Liver (tissue), 9 donors: ENCODE measurements around the gene ZC3HAV1L. TPM values are rescaled to one million over a fixed set of nuclear protein-coding genes. Genes with fewer than 3 reads are reported as not detected.

ENCODE experiments used
- DNase-seq: peaks from one replicate; pipeline ENCODE4 v3.0.0-alpha.2; 2017; ENCODE audit warnings: low spot score
- H3K27ac ChIP-seq, 2 donors: one replicate each; pipeline ENCODE4 v1.7.0; 2013; ENCODE audit warnings: inconsistent platforms in 2 of 2, low read length in 2 of 2, control low read depth in 1 of 2, low read depth in 1 of 2, mild to moderate bottlenecking in 1 of 2
- H3K27me3 ChIP-seq, 4 donors: one replicate each; pipeline versions ENCODE4 v1.6.1 to v1.7.0; 2013; ENCODE audit warnings: low read length in 3 of 4, inconsistent platforms in 1 of 4, mild to moderate bottlenecking in 1 of 4, moderate library complexity in 1 of 4; ENCODE audit not compliant: control insufficient read depth in 4 of 4, insufficient read depth in 4 of 4
- H3K36me3 ChIP-seq, 4 donors: one replicate each; pipeline versions ENCODE4 v1.6.1 to v1.7.0; 2013; ENCODE audit warnings: low read length in 3 of 4, mild to moderate bottlenecking in 3 of 4, low read depth in 1 of 4, moderate library complexity in 1 of 4; ENCODE audit not compliant: control insufficient read depth in 4 of 4, insufficient read depth in 3 of 4
- H3K4me1 ChIP-seq, 4 donors: one replicate each; pipeline versions ENCODE4 v1.6.1 to v1.7.0; 2013; ENCODE audit warnings: low read length in 3 of 4, mild to moderate bottlenecking in 3 of 4, moderate library complexity in 1 of 4; ENCODE audit not compliant: control insufficient read depth in 4 of 4, insufficient read depth in 4 of 4
- H3K4me3 ChIP-seq, 3 donors: one replicate each; pipeline versions ENCODE4 v1.6.1 to v1.7.0; 2013; ENCODE audit warnings: low read length in 3 of 3, control low read depth in 1 of 3, low read depth in 1 of 3, mild to moderate bottlenecking in 1 of 3
- H3K9ac ChIP-seq, 2 donors: one replicate each; pipeline ENCODE4 v1.7.0; 2013; ENCODE audit warnings: low read length in 2 of 2, mild to moderate bottlenecking in 2 of 2, moderate library complexity in 2 of 2, control low read depth in 1 of 2, low read depth in 1 of 2
- H3K9me3 ChIP-seq, 4 donors: one replicate each; pipeline versions ENCODE4 v1.6.1 to v1.7.0; 2013; ENCODE audit warnings: low read length in 3 of 4; ENCODE audit not compliant: control insufficient read depth in 4 of 4
- ATF3 ChIP-seq: IDR thresholded peaks from 2 replicates; pipeline ENCODE4 v1.6.1; 2016; ENCODE audit warnings: antibody characterized with exemption
- EGR1 ChIP-seq, 2 donors: IDR thresholded peaks; 2 replicates each; pipeline ENCODE4 v1.6.1; 2016 to 2018; ENCODE audit warnings: antibody characterized with exemption in 2 of 2, low read depth in 2 of 2
- FOXA1 ChIP-seq: IDR thresholded peaks from 2 replicates; pipeline ENCODE4 v1.6.1; 2016; ENCODE audit warnings: antibody characterized with exemption
- FOXA2 ChIP-seq: IDR thresholded peaks from 2 replicates; pipeline ENCODE4 v1.6.1; 2016; ENCODE audit warnings: antibody characterized with exemption
- GABPA ChIP-seq, 2 donors: IDR thresholded peaks in 1 of 2; conservative IDR thresholded peaks in 1 of 2; 2 replicates each; pipeline ENCODE4 v1.6.1; 2016; ENCODE audit warnings: antibody characterized with exemption in 2 of 2, mild to moderate bottlenecking in 1 of 2, moderate library complexity in 1 of 2
- HNF4A ChIP-seq, 2 donors: conservative IDR thresholded peaks; 2 replicates each; pipeline ENCODE4 v1.6.1; 2016; ENCODE audit warnings: antibody characterized with exemption in 2 of 2, mild to moderate bottlenecking in 2 of 2
- HNF4G ChIP-seq: IDR thresholded peaks from 2 replicates; pipeline ENCODE4 v1.6.1; 2016; ENCODE audit warnings: antibody characterized with exemption
- JUND ChIP-seq, 2 donors: IDR thresholded peaks; 2 replicates each; pipeline ENCODE4 v1.6.1; 2016; ENCODE audit warnings: antibody characterized with exemption in 2 of 2
- NR2F2 ChIP-seq: IDR thresholded peaks from 2 replicates; pipeline ENCODE4 v1.6.1; 2016; ENCODE audit warnings: antibody characterized with exemption
- RAD21 ChIP-seq, 2 donors: IDR thresholded peaks; 2 replicates each; pipeline ENCODE4 v1.6.1; 2016; ENCODE audit warnings: antibody characterized with exemption in 2 of 2, mild to moderate bottlenecking in 2 of 2
- RXRA ChIP-seq, 2 donors: IDR thresholded peaks; 2 replicates each; pipeline ENCODE4 v1.6.1; 2017 to 2018; ENCODE audit warnings: antibody characterized with exemption in 2 of 2, mild to moderate bottlenecking in 1 of 2
- SP1 ChIP-seq: IDR thresholded peaks from 2 replicates; pipeline ENCODE4 v1.6.1; 2018; ENCODE audit warnings: antibody characterized with exemption, mild to moderate bottlenecking
- TAF1 ChIP-seq: conservative IDR thresholded peaks from 2 replicates; pipeline ENCODE4 v1.6.1; 2016; ENCODE audit warnings: antibody characterized with exemption, mild to moderate bottlenecking
- YY1 ChIP-seq: IDR thresholded peaks from 2 replicates; pipeline ENCODE4 v1.6.1; 2016; ENCODE audit warnings: antibody characterized with exemption, mild to moderate bottlenecking
- ZBTB33 ChIP-seq: IDR thresholded peaks from 2 replicates; pipeline ENCODE4 v1.6.1; 2016; ENCODE audit warnings: antibody characterized with exemption
- polyA plus RNA-seq, 2 donors: library from polyadenylated mRNA; stranded (reverse) in 1 of 2; unstranded in 1 of 2; fragments of 200-250 nt in 1 of 2; fragments of >200 nt in 1 of 2; fragmentation: Nextera tagmentation in 1 of 2; extraction: Ambion mirVana in 1 of 2; gene quantifications; one replicate each; pipeline versions ENCODE4 v1.2.1 to v1.2.3, GENCODE V29; 2013 to 2015
- total RNA-seq, 2 donors: library from RNA; depleted of rRNA; stranded (reverse); fragments of >200 nt; gene quantifications; one replicate each; pipeline ENCODE4 v1.2.3, GENCODE V29; 2014
- TF ChIP-seq, protein P1 (sequence below): IDR thresholded peaks from 2 replicates; pipeline ENCODE4 v1.6.1; 2016; ENCODE audit warnings: antibody characterized with exemption, mild to moderate bottlenecking
- TF ChIP-seq, protein P2 (sequence below): fragments of 150-350 bp; IDR thresholded peaks from 2 replicates; pipeline ENCODE4 v1.5.1; 2017; ENCODE audit warnings: improper control_type of control experiment, low read depth, low read length; ENCODE audit not compliant: missing input control
- donor health status: healthy.
- donor health status: healthy.
- donor health status: healthy.
- donor health status: healthy.
- donor health status: healthy.

The ZC3HAV1L gene
- total and polyA plus RNA-seq, 4 donors = 0.19 to 16.2 (median 1.9) TPM

DNA sequence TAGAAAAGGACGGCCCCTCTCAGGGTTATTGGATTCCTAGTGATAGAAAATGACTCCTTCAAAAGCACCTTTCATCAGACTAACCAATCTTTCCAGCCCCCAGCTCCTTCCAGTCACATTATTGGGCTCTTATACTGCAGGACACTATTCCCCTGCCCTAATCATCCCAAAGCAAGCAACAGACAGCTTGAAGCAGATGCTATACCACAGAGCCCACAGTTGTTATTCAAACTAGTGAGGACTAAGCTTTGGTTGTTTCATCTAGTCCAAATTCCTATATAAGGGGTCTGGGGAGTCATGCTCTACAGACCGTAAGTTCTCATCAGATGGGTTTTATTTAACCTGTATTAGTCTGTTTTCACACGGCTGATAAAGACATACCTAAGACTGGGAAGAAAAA, 24.5 kb downstream of the ZC3HAV1L start (continued):
- TF ChIP-seq, protein P1, sequence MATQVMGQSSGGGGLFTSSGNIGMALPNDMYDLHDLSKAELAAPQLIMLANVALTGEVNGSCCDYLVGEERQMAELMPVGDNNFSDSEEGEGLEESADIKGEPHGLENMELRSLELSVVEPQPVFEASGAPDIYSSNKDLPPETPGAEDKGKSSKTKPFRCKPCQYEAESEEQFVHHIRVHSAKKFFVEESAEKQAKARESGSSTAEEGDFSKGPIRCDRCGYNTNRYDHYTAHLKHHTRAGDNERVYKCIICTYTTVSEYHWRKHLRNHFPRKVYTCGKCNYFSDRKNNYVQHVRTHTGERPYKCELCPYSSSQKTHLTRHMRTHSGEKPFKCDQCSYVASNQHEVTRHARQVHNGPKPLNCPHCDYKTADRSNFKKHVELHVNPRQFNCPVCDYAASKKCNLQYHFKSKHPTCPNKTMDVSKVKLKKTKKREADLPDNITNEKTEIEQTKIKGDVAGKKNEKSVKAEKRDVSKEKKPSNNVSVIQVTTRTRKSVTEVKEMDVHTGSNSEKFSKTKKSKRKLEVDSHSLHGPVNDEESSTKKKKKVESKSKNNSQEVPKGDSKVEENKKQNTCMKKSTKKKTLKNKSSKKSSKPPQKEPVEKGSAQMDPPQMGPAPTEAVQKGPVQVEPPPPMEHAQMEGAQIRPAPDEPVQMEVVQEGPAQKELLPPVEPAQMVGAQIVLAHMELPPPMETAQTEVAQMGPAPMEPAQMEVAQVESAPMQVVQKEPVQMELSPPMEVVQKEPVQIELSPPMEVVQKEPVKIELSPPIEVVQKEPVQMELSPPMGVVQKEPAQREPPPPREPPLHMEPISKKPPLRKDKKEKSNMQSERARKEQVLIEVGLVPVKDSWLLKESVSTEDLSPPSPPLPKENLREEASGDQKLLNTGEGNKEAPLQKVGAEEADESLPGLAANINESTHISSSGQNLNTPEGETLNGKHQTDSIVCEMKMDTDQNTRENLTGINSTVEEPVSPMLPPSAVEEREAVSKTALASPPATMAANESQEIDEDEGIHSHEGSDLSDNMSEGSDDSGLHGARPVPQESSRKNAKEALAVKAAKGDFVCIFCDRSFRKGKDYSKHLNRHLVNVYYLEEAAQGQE = no peak
- TF ChIP-seq YY1 (no peak), HNF4A (conservative IDR thresholded peaks at IDR 0.05) (no peak), HNF4G (no peak), FOXA2 (no peak)

DNA sequence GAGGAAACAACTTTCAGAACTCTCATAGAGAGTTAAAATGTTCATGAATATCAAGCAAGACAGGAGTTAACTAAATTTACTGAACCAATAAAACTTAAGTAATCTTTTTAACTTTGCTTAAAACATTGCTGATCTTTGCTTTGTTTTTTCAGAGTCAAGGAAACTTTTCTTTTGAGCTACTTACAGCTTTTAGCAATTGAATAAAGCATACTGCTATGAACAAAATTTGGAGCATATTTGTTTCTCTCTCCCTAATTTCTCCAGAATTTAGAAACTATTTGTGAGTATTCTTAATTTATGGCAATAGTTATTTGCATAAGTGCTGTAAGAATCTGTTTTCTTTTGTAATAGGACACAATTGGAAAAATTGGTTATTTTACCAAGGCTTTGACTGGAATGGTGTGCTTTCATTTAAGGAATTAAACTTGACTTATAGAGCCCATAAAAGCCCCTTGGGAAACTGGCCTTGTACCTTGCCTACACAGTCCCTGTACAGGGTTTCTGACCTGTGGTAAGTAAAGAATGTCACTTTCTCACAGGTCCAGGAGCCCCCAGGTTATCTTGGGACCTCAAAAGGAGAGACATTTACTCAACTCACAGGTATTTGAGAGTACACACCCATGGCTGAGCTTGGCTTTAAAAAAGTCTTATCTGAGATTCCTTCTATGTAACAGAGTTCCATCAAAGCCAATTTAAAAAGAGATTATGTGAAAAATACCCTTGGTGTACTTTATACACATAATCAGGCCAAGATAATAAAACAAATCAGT, 31.3 kb downstream of the ZC3HAV1L start:
- H3K36me3 ChIP-seq = no peaks in the 10 kb centered on the region
- H3K27me3 ChIP-seq = no peaks in the 10 kb centered on the region
- no peak overlapping the region for H3K9ac ChIP-seq
- no peaks in the 10 kb centered on the region for H3K9me3 ChIP-seq
- no peak overlapping the region for H3K4me3 ChIP-seq
- no peak for DNase-seq
- no peaks in the 10 kb centered on the region for H3K4me1 ChIP-seq
- H3K27ac ChIP-seq = no peak overlapping the region
- TF ChIP-seq NR2F2 (no peak), GABPA (IDR thresholded peaks at IDR 0.05 in 1 of 2, conservative IDR thresholded peaks at IDR 0.05 in 1 of 2) (no peak), HNF4A (conservative IDR thresholded peaks at IDR 0.05) (no peak), FOXA2 (no peak), RAD21 (IDR thresholded peaks at IDR 0.05) (no peak), ATF3 (no peak), SP1 (no peak), FOXA1 (no peak), EGR1 (IDR thresholded peaks at IDR 0.05; ENCODE audit: low read depth in 2 of 2) (no peak), YY1 (no peak), ZBTB33 (no peak), TAF1 (no peak), JUND (IDR thresholded peaks at IDR 0.05) (no peak), HNF4G (no peak), RXRA (IDR thresholded peaks at IDR 0.05) (no peak)
- TF ChIP-seq, protein P1 = no peak
- TF ChIP-seq, protein P2, sequence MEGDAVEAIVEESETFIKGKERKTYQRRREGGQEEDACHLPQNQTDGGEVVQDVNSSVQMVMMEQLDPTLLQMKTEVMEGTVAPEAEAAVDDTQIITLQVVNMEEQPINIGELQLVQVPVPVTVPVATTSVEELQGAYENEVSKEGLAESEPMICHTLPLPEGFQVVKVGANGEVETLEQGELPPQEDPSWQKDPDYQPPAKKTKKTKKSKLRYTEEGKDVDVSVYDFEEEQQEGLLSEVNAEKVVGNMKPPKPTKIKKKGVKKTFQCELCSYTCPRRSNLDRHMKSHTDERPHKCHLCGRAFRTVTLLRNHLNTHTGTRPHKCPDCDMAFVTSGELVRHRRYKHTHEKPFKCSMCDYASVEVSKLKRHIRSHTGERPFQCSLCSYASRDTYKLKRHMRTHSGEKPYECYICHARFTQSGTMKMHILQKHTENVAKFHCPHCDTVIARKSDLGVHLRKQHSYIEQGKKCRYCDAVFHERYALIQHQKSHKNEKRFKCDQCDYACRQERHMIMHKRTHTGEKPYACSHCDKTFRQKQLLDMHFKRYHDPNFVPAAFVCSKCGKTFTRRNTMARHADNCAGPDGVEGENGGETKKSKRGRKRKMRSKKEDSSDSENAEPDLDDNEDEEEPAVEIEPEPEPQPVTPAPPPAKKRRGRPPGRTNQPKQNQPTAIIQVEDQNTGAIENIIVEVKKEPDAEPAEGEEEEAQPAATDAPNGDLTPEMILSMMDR = no peak
